Right ventricle myocardium superior (tissue), 1 donor: ENCODE measurements around the gene EBF3. TPM values are rescaled to one million over a fixed set of nuclear protein-coding genes. Genes with fewer than 3 reads are reported as not detected.
A peak's percentile ranks its signal among the peaks of the same experiment; 100 is the strongest.

Source experiments
- ATAC-seq: fragments of 200-7000 bp; cut with Tn5 transposase; one replicate; pipeline ENCODE4 v1.9.1; 2020; ENCODE audit warnings: mild to moderate bottlenecking; ENCODE audit not compliant: poor library complexity
- DNase-seq: peaks from one replicate; pipeline ENCODE4 v3.0.0-alpha.2; 2020
- intact Hi-C: fragments of 100-400 bp; cut with DNase I; formaldehyde crosslinking; loops from one replicate; pipeline ENCODE4 v1.11.2; 2022
- total RNA-seq: library from RNA; stranded (reverse); fragmentation: NEBNext Ultra II Directional; extraction: Animal tissue kit (Norgen Biotek cat#: 25700); gene quantifications from one replicate; pipeline ENCODE4 v1.2.1, GENCODE V29; 2021
- donor health status: DM: no; HTN: yes; CAD: no; lungs with severe emphysema.

The EBF3 gene
- total RNA-seq, 1 donor from 2014 or later: 6.2 TPM

DNA sequence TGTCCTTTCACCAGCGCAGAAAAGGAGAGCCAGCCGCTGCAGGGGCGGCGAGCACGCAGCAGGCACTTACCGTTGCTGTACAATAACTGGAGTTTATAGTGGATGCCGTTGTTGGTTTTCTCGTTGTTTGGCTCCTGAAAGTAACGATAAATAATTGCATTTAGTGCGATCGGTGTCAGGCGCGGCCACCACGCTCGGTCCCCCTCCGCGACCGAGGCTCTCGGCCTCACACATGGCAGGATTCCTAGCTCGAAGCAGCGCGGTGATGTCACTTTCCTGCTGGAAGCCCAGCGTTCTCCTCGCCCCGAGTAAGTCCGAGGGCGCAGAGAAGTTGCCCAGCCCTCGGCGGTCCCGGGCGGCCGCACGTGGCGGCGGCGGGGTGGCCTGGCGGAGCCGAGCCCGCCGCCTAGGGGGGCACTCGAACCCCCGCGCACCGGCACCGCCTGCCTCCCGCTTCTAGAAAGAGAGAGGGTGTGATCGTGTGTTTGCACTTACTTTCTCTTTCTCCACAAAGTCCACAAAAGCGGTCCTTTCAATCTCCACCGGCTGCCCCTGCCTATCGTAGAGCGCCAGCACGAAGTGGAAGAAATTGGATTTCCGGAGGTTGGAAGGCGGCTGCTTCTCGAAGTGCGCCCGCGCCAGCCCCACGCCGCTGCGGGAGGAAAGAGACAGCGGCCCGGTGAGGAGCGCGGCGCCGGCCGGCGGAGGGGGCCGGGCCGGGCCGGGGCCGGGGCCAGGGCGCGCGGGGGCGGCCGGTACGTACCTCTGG, 1.0 kb downstream of the EBF3 start:
- no peak for ATAC-seq
- DNase-seq: peak; percentile 49
- intact Hi-C loops: no loop called here

DNA sequence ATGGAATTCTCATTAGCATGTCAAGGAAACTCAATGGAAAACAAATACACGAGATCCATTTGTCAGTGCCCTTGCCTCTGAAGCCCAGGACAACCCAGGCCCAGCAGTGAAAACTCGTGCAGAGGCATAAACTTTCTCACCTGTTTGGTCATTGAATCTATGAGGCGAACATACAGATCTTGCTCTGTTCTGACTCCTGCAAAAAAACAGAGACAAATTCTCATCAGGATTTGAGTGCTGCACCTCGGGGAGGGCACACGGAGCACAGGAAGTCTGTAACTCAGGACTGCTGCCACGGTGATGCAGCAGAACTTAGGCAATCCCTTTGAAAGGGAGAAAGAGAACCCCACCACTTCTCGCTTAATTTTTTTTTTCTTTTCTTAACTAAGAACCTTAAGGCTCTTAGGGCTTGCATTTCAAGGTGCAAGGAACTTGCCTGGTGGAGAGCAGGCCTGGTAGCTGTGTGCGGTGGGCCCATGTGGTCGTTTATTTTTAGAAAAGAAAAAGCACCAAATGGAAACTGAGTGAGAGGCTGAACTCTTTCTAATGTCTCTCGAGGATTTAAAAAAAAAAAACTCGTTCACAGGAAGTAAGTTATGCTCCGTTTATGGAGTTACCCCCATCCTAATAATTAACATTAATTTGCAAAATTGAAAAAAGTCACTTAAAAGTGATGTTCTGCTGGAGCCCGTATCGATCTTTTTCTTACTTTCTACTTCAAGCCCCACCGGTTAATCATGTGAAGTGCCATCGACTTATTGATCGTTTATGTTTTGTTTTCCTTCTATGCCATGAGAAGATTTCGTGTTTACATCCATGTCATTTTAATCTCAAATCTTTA, 1.8 kb downstream of the EBF3 start:
- ATAC-seq: no peak
- intact Hi-C loops: no loop called here
- peak; percentile 35 for DNase-seq

DNA sequence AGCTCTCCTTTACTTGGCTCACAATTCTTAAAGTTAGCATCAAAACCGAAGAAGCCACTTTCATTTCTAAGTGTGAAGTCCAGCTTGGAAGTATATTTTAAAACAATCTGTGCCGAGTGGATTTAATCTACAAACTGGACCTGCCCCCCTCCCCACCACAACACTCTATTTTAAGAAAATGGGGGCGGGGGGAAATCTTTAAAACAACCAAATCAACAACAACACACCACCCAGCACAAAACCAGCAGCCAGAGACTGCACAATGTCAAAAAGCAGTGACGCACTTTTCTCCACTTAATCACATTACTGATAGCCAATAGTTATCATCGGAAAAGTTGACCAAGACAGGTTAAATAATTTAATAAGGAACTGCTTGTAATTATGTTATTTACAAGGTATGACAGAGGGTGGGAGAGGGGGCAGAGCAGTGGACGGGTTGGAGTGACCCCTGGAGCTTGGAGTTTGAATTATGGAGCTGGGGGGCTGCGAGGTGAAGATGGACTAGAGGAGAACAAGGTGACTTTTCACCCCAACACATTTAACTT, 2.8 kb downstream of the EBF3 start:
- intact Hi-C loops: no loop called here
- no peak for ATAC-seq

DNA sequence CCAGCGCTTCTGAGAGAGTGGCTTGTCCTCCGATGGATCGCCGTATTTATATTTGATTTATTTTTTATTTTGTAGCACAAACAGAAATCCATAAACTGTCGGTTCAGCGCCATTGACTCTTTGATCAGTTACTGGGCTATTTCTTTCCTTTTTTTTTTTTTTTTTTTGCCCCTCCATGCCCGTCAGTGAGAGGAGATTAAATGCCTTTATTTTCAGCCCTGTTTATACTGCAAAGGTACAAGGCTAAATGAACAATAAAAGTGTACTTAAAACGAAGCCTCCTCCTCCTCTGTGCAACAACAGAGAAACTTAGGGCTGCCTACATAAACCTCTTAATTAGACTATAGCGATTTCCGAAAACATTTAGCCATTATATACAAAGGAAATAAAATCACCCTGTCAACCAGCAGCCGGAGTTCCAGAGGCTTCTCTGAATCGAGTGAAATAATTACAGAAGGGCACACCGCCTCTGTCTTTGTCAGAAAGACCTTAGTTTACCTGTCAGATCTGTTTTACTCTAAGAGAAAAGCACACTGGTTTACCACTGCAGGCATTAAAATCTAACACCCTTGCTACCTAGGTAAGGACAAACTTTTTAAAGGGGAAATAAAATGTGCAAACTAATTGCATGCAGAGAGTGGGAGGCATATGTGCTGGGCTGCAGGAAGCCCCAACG, 3.5 kb downstream of the EBF3 start:
- intact Hi-C loops: no loop called here
- no peak for ATAC-seq
- DNase-seq: peak; percentile 31

More for the DNA sequence above, 2.8 kb downstream of the EBF3 start:
- DNase-seq: peak; percentile 20

DNA sequence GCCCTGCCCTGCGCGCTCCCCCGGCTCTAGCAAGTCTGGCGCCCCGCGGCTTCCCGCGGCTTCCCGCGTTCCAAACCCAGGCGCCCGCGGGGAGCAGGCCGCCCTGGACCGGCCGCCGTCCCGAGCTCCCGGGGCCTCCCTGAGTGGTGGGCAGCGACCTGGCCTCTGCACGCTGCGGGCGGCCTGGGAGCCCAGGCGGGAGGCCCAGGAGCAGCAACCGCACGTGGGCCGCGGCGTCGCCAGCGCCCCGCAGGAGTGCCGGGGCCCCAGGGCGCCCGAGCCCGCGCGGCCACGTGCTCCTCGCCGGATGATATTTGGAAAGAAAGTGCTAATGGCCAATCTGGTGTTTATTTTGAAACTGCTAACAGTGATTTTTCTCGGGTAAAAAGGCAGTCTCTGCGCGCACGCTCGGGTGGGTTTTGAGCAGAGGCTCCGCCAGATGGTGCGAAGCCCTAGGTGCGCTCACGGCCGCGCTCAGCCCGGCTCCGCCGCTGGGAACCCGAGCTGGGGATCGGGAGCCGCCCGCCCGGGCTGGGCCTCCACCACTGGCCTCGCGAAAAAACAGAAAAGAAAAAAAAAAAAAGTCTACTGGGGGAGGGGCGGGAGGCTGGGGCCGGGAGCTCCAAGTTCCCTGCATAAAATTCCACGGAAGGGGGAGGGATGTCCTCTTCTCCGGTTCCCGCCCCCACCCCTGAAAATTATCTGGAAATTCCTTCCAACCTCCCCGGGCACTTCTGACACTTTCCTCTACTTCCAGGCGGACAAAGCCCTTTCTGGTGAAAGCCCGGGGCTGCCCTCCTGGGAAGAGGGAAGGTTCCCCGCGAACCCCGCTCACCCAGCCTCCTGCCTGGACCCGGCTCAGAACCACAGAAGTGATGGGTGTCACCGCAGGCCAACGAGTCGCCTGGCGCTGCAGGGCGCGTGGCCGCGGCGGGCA, 4.3 kb downstream of the EBF3 start:
- no peak for ATAC-seq
- intact Hi-C loops: no loop called here
- peak; percentile 37 for DNase-seq

DNA sequence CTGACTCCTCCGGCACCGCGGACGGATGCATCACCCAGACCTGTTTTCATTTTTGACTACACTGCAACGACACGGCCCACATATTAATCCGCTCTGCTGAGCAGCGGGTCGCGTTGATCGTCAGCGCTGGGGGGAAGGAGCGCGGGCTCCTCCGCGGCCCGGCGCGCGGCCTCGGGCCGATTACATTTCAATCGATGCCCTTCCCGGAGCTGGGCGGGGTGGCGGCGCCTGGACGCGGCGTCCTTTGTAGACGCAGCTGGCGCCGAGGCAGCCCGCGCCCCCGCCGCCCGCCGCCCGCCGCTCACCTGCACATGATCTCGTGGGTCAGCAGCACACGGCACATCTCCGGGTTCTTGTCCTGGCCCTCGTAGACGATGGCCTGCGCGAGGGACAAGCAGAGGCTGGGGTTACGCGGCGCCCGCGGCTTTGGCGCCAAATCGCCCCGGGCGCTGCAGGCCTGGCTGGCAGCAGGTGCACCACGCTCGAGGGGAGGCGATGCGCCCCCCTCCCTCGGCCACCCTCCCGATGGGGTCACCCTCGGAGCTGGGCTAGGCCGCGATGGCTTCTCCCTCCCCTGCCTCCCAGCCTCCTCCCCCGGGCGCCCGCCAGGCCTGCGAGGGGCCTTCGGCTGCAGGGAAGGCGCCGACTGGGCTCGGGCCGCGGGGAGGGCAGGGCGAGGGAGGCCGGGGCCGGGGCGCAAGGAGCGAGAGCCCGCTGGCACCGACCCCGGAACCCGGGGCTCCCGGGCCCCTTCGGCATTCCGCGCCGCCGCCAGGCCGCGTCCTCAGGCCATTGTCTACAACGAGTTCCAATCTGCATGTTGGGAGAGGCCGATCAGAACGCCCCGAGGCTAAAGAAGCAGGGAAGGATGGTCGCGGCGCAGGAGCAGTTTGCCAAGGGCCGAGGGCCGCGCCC, 5.2 kb downstream of the EBF3 start:
- no peak for ATAC-seq

DNA sequence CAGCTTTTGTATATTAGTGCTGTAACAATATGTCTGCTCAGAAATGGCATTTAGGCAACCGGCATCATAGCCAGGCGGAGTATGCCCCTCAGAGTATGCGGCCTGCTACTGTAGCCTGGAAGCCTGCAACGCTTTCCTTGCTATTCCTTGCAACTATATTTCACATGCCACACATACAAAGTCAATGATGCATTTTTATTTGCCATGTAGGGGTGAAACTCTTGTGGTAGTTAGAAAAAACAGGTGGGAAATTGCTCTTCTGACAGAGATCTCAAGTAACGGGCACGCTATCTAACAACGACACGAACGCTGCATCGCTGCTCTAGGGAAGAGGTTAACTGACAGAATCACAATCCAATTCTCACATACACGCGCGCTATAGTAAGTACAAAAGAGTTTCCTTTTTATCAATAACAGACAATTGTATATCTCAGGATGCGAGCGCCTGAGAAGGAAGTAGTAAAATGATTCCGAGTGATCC, 5.9 kb downstream of the EBF3 start:
- intact Hi-C loops: no loop called here
- DNase-seq (peak; percentile 46), ATAC-seq (no peak)

More for the DNA sequence above, 5.2 kb downstream of the EBF3 start:
- intact Hi-C loops: no loop called here
- DNase-seq: peak; percentile 49

DNA sequence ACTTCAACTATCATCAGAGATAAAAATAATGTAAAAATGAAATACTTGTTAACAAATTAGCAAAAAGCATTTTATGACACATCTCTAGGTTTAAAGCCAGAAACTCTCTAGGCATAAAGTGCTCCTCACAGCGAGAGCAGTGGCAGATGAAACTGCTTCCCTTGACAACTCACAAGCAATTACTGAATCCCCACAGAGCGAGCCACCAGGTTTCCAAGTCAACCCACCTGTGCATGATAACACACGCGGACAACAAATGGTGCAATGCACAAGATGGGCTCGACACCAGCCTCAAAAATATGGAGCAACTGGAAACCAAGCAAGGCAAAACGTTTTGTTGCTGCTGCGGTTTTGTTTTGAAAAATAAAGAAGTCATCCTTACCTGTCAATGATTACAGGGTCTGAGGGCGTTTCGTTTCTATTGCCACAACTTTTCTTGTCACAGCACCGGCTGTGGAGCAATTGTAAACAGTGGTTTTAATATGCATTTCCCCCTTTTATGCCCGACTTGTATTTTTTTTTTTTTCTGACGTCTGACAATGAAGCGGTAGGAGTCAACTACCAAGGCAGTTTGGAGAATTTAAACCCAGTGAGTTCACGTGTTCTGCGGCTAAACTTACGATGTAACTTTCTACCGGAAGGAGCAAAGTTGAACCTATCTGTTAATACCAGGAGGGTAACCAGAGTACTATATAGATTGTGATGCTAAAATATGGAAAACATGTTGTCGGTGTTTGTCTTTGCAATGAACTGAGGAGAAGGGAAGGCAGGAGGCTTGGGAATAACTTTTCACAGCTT, 7.0 kb downstream of the EBF3 start:
- peak; percentile 9 for DNase-seq
- ATAC-seq: no peak
- intact Hi-C loops: no loop called here

DNA sequence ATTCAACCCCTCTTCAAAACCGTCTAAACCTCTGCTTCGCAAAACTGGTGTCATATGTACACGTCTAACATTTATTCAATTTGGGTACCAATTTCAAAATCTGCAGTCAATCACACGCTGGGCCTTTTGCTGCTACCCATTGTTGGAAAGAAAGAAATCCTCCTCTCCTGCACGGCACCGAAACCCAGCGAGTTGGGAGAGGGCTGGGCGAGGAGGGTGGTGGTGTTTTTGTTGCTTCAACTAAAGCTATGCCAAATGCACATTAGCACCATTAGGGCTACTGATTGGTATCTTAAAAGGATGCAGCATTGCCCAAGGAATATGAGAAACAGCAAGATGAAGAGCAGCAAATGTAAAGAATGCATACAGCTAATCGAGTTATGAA, 7.8 kb downstream of the EBF3 start:
- intact Hi-C loops: no loop called here
- DNase-seq (peak; percentile 40), ATAC-seq (no peak)

DNA sequence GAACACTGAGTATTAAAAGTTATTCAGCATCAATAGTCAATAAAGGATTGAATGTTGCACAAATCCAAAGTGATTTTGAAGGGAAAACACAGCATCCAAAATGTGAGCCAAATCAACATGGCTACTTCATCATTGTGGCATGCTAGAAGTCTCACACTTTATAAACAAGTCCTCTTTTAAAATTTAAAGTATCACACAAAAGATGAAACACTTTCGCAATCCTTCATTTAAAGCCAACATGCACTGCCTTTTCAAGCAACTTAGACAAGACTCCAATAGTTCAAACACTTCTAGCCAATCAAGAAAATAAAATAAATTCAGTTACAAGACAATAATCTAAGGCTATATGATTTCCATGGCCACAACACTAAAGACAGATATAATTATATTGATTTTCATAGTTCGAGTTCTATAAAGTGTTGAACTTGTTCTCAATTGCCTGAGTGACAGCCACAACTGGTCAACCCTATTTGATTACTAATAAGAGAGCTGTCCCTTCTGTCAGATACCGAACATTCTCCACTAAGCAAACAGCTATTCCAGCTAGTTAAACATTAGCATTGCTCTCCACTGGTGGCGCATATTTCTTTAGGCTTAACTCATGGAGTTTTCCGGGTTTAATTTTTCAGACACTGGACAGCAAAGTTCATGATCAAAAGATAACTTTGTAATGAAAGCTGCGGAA, 8.3 kb downstream of the EBF3 start:
- peak; percentile 11 for ATAC-seq
- intact Hi-C loops: no loop called here
- DNase-seq: no peak

DNA sequence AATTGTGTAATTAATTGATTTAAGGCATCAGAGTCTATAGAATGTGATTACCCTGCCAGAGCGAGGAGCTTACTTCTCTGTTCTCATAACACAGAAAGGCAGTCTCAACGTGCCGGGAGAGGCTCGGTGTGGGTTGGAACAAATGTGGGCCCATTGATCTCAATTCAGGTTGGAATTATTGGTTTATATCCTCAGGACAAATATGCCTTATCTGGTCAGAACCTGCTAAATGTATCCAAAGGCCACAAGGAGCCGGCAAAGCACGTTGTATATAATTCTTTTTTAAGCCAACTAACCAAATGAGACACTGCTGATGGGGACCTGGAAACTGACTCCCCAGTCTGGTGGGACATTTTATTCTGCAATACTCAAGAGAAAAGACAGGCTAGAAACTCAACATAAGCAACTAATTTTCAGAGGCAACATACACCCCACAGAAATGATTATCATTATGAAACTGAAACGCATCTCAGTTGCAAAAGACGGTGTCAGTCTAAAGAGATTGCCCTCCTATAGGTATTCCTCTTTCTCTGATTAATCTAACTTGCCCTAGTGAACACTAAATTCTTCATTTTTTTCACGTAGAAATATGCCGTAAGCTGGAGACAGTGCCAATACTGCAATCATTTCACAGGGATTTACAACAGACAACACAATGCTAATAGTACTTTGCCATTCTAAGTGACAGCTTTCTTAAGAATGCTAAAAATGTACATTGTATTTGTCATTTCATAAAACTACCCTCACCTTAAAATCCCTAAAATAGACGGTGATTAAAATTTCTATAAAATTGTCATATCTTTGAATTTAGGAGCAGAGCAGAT, 9.4 kb downstream of the EBF3 start:
- DNase-seq (peak; percentile 25), ATAC-seq (no peak)
- intact Hi-C loops: no loop called here

DNA sequence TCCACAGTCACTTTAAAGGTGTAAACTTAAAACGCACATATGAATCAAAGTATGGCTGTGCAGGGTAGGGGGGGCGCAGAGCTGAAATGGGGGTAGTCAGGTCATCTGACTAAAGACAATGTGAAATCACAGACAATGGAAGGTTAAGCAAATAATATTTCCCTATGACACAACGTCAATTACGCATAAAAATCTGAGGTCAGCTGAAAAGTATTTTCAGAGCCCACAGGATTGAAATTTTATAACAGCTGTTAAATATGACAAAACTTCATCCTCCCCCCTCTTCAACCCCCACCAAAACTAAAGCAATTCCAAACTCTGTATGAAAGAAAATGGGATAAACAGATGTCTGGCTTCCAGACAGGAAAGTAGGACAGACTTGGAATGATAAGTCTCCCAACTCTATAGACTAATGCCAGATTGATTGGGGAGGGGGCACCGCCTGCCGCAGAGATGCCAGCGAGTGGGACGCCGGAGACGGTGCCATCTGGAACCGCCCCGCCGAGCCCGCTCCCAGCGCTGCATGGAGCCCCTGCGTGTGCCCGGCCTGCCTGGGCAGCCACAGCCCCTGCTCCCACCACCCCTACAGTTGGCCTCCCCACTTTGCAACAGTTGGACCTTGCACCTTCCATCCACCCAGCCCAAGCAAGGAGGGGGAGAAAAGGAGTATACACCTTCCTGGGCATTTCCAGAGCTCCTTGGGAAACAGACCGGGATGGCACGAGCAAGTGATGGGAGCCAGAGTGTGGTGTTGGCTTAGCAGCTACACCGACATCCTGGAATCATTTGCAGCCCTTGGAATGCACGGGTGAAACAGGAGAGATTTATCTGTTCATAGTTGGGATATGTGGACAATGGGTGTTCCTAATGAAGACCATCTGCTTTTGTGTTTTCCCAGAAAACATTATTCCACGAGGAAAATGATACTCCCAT, 10.7 kb downstream of the EBF3 start:
- ATAC-seq: peak; percentile 55
- intact Hi-C loops: no loop called here
- DNase-seq: peak; percentile 57

DNA sequence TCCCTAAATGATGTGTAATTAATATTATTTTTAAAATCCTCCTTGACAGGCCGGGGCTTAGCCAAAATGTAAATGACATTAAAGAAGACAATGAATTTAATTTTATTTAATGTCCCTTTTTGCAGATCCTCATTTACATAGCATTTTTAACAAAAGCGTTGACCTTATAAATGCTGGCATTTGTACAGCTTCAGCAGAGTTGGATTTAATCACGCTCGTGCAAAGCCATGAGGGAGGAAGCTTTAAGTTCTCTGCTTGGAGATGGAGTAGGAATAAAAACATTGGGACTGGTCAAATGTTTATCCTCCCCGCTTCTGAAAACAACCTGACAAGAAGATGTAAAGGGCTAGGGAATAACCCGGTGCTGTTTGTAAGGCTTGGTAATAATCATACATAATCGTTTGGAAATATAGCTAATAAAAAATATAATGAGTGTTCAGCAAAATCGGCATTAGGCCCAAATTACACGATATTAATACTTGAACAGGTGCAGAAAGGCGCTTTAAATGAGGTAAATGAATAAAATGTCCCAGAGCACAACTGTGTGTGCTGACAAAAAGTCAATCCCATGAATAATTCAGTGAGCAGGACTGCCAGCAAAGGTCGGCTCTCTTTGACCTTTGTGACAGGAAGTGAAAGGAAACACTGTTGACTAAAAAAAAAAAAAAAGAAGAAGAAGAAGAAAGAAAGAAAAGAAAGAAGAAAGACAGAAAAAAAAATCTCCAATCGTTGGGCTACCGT, 11.5 kb downstream of the EBF3 start:
- ATAC-seq (no peak), DNase-seq (peak; percentile 46)
- intact Hi-C loops: no loop called here
